HG02852 (cell line): ENCODE measurements around the gene ARSD.
"Not testable (repeated sequence)": the region's sequence is repeated elsewhere in the genome, so short reads cannot be mapped to it uniquely, and the experiment has no call there.

Source experiments
- ATAC-seq: cut with Tn5 transposase; IDR thresholded peaks from one replicate; pipeline ENCODE4 v1.9.1; 2021; ENCODE audit warnings: mild to moderate bottlenecking, moderate library complexity; ENCODE audit not compliant: unreplicated experiment

The ARSD gene

DNA sequence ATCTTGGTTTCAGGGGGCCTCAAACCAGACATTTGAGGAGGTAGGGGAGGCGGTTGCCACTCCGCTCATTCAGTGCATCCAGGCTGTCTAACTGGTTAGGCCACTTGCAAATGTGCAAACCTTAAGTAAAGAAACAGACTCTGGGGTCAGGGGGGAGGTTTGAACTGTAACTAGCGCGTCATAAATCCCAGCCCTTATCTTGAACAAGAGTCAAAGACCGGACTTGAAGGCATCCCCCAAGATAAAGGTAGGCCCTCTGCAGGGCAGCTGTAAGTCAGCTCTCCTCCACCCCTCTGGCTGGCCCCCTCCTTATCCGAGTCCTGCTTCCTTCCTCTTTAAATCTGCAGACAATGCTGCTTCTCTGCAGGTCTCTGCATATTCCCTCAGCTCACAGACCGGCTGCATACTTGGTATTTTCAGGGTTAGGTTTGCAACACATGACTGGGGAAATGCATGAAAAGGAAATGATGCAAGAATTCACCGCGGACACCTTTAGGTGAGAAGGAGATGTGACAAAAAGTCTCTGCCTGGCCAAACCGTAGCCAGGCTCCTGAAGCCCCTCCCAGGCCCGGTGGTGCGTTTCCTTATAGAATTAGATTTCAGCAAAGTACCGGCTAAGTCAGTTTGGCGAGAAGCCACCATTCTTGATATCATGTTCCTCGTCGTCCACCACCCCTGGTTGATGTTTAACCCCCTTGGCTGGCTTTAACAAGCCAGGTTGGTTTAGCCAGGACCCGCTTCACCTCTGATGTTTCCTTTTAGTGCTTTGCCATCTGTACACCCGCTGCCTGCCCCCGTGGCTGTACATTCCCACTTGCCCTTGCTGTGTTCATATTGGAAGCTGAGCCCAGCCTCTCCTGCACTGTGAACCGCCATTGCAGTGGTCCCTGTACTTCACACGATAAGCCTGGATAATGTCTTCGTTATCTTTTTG is 31.2 kb downstream of the ARSD start:
- not testable (repeated sequence) for ATAC-seq

DNA sequence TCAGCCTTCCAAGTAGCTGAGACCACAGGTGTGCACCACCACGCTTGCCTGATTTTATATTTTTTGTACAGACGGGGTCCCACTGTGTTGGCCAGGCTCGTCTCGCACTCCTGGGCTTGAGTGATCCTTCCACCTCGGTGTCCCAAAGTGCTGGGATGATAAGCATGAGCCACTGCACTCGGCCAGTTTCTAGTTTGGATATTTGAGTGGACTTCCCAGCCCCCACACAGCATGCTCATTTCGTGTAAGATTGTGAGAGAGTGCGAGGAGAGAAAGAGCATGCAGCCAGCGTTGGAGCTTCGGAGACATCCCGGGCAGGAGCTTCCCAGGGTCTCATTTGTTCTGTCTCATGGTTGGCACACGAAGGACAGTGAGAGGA is 31.8 kb downstream of the ARSD start:
- no peak for ATAC-seq

DNA sequence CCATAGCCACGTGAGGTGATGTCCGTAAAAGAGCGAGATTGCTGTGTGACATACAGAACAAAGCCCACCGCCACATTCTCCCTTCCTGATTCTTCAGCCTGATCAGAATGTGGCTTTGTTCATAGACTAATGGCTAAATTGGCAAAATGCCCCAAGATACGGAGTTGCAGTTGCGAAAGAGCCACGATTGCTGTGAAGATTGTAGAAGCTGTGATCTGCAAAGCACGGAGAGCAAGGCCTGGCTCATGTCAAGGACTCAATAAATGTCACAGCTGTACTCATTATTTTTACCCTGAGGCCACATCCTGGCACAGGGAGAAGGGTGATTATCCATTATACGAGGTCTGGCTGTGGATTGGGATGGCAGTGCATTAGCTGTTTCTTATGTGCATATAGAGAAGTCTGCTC is 34.2 kb downstream of the ARSD start:
- no peak for ATAC-seq

DNA sequence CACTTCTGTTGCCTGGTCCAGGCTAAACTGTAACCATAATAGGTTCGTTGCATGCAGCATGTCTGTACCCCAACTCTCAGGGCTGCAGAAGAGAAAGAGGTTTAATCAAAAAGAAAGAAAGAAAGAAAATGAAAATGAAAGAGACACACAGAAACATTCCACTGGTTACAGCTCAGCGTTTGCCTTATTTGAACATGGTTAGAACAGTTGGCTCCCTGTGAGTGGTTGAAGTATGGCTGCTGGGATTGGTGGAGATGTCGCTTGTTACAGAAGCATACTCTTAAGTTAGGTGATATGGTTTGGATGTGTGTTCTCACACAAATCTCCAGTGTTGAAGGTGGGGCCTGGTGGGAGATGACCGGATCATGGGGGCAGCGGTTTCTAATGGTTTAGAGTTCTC is 36.3 kb downstream of the ARSD start:
- ATAC-seq = no peak

DNA sequence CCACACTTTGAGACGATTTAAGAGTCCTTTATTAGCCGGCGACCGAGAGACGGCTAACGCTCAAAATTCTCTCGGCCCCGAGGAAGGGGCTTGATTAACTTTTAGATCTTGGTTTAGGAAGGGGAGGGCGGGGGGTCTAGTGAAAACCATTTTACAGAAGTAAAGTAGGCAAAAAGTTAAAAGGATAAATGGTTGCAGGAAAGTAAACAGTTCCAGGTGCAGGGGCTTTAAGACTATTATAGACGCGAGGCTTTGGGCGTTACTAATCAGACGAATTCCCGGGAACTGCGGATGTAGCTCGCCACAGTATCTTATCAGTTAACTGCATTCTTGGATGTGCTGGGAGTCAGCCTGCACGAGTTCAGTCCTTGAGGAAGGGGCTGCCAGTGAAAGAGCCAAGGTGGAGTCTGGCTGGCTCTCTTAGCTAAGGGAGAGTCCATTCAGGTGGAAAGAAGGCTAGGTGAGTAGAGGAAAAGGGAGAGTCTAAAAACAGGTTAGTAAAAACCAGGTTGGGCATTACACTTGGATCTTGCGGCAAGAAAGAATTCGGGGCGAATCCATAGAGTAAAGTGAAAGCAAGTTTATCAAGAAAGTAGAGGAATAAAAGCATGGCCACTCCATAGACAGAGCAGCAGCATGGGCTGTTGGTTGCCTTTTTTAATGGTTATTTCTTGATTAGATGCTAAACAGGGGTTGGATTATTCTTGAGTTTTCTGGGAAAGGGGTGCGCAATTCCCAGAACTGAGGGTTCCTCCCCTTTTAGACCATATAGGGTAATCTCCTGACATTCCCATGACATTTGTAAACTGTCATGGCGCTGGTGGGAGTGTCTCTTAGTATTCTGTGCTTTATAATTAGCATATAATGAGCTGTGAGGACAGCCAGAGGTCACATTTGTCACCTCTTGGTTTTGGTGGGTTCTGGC is 38.3 kb downstream of the ARSD start:
- not testable (repeated sequence) for ATAC-seq

DNA sequence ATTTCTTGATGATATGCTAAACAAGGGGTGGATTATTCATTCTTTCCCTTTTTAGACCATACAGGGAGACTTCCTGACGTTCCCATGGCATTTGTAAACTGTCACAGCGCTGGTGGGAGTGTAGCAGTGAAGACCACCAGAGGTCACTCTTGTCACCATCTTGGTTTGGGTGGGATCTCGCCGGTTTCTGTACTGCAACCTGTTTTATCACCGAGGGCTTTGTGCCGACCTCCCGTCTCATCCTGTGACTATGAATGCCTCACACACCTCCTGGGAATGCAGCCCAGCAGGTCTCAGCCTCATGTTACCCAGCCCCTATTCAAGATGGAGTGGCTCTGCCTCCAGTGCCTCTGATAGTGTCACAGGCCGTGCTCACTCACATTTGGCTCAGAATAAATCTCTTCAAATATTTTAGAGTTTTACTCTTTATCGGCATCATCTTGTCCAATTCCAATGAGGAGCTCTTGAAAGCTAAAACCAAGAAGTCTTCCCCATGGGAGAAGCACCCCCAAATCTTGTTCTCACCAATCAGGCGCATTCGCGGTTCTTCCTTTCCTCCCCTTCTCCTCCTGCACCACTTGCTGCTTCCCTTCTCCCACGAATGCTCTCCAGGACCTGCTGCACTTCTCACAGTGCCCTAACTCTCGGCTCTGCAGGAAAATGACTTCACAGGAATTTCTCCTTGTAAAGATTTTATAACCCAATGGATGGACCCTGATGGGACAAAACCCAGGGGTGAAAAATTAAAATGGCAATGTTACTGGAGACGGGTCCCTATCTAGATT is 39.2 kb downstream of the ARSD start:
- ATAC-seq = not testable (repeated sequence)

DNA sequence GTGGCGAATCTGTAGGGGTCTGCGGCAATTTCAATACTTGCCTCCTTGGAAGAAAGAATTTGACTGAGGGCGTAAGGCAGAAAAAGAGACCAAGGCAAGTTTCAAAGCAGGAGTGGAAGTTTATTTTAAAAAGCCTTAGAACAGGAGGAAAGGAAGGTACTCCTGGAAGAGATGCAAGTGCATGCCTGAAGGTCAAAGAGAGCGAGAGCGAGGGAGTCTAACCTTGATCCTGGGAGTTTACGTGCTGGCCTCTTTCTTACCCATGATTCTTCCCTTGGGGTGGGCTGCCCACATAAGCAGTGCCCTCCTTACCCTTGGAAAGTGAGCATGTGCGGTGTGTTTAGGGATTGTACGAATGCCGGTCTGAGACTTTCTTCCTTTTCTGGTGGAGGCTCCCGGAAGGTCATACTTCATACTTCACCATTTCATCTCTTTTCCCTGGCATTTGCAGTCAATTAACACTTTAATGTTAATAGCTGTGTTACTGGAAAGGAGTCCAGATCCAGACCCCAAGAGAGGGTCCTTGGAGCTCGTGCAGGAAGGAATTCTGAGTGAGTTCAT is 40.0 kb downstream of the ARSD start:
- no peak for ATAC-seq

DNA sequence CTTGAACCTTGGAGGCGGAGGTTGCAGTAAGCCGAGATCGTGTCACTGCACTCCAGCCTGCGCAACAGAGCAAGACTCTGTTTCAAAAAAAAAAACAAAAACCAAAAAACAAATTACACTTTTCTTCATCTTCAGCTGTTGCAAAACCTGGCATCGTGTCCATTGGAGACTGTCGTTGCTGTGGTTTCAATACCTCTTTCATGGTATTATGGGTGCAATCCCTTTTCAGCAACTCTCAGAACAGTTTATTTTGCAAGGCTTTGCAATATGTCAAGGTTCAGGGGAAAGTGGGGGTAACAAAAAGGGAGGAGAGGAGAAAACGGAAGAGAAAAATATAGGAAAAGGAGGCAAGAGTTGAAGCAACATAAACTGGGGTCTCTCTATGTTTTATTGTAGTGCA is 40.8 kb downstream of the ARSD start:
- ATAC-seq = no peak

DNA sequence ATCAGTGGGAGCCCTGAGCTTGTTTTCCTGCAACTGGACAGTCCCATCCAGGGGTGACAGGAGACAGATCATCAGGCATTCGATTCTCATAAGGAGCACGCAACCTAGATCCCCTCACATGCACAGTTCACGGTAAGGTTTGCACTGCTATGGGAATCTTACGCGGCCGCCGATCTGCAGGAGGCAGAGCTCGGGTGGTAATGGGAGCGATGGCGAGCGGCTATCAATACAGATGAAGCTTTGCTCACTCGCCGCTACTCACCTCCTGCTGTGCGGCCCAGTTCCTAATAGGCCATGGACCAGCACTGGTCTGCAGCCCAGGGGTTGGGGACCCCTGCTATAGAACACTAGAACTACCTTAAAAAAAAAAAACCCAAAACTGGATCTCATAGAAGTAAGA is 45.4 kb downstream of the ARSD start:
- ATAC-seq = no peak

DNA sequence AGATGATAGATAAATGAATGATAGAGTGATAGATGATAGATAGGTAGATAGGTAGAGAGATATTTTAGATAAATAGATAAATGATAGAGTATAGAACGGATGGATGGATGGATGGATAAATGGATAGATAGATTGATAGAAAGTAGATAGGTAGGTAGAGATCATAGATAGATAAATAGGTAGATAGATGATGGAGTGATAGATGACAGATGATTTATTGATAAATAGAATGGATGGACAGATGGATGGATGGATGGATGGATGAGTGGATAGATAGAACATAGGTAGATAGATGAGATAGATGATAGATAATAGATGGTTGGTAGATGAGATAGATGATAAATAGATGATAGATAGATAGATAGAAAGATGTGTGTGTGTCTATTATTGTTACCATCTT is 49.5 kb downstream of the ARSD start:
- no peak for ATAC-seq

DNA sequence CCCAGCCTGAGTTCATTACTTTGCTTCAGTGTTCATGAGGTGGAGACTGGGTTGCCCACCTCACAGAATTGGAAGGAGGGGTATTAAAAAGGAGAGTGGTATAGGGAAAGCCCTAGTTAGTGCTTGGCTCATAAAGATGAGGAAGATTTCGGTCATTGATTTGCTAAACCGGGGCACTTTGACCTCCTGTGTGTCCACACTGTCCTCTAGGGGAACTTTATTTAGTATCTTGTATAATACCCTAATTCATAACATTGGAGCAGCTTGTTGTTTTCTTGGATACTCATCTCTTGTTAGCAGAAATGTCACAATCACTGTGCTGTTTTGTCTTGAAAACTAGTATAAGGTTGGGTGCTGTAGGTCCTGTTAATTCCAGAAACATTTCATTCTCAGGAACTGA is 50.6 kb downstream of the ARSD start:
- ATAC-seq = no peak

DNA sequence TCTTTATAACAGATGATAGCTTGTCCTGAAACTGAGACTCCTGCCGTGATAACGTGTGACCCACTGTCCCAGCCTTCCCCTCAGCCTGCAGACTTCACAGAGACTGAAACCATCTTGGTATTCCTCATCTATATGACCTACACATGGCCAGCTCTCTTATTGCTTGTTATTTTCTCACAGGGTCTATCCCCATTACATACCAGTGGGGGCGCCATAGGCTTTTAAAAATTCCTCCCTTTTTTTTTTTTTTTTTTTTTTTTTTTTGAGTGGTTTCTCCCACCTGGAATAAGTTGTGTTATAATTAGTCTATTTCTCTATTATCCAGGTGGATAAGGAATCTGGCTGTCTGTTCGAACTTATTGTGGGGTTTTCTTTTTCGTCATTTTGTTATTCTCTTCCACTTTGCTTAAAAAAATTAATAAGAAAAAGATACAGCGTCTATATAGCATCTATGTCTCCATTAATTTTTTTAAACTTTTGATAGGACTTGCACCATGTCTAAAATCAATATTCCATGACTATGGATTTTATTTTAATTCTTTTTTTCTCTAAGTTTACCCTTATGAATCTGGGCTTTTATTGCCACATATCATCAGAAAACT is 53.2 kb downstream of the ARSD start:
- ATAC-seq = no peak

DNA sequence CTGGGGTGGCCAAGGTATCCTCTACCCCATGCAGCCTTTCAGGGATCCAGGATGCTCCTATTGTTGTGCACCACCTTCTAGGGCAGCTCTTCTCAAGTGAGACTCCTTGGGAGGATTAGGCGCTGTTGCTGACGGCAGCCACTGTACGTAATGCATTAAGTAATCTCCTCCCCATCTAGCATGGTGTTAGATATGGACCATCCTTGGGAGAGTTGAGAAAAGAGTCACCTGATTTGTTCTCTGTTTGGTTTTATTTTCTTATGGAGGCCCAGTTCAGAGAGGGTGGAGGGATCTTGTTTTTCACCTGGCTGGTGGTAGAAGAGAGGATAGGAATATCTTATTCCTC is 54.0 kb downstream of the ARSD start:
- ATAC-seq = no peak

DNA sequence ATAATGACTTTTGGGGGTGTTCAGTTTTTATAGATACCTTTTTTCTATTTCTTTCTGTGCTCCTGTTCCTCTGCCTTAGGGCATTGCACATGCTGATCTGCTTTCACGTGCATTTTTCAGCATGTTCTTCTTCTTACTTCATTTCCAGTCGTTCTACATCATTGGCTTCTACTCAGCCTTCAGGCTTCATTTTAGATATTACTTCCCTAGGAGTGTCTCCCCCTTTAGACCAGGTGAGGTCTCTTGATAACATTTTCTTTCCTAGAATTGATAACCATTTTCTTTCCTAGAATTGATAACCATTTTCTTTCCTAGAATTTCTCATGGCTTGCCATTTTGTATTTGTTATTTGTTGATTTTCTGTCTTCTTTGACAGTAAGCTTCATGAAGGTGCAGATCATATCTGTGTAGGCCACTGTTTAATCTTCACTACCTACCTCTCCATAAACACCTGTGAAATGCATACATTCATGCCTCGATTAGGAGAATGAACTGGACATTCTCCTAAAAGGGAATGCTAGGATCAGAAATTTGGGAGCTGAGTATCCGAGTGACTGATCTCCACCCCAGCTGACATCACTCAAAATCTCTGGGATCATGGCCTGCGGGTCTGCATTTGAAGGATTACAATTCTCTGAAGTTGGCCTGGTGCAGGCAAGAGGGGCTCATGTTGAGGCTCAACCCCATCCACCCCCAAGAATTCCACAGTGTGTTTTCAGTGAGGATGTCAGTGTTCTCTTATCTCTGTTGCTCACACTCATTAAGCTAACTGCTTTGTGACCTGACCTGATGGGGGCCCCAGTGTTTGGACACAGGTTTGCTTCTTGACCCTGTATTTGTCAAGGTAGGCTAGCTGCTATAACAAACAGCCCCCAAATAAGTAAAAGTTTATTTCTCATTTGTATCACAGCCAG is 54.7 kb downstream of the ARSD start:
- no peak for ATAC-seq

DNA sequence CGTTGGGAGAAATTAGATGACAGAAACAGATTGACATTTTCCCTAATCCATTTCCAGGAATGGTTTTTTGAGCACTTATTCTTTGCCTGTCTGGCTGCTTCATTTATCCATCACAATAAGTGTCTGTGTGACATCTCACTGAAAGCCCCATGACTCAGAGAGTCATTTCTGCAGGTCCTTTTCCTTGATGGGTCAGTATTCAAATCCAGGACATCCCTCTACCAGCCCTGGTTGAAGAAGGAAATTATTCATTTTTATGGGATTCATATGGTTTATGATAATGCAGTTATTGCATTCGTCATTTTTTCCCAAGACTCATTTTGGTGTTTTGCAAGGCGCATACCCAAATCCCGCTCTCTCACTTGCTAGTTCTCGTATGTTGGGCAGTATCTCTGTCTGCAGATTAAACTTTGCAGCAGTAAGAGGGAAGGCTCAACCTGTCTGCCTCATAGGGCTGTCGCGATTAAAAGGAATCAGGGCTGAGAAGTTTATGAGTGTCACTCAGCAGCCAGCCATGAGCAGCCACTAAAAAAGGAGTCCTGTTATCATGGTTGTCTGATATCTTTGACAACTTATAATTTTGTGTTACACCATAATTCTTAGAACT is 56.4 kb downstream of the ARSD start:
- ATAC-seq = no peak

DNA sequence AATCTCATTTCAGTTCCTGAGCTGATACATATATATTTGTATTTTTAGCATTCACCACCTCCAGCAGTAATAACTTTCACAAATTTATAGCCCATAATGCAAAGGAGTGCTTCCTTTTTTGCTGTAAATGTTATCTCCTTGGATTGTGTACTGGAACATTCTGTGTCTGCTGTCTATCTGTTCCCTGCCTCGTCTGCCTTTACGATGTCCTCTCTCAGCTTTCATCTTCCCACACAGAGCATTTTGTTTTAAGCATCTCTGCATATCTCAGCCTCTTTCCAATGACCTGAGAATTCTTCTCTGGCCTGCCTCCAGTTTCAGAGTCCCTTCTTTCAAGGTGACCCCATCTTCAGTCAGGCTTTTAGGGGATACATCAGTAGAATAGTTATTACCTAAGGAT is 57.3 kb downstream of the ARSD start:
- no peak for ATAC-seq

DNA sequence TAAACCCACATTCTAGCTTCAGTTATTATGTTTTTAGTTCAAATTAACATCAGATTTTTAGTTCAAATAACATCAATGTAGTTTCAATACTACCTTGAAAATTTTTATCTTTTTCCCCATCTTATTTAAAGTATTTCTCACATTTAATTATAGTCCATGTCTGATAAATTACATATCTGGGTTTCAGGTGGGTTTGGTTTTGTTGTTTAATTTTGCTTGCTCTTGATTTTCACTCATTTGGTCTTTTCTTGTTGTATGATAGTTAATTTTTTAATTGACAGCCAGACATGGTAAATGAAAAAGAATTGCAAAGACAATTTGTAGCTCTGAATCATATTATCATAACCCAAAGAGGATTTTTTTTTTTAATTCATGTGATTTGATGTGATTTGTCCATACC is 58.5 kb downstream of the ARSD start:
- ATAC-seq = no peak

DNA sequence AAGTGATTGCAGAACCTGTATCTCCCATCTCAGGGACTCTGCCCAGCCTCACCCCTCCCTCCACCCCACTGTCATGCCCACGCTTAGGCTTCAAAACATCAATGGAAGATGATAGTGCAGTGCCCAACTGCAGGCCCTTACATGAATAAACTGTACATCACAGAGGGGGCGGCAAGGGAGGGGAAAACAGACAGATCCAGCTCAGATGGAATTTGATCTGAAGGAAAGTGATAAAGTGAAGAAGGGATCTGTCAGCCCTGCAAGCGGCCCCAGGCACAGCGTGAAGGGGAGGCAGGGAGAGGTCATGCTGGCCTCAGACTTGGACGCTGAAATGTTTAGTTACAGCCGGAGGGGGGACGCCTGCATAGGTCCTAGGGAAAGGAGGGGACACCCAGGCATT is 61.9 kb downstream of the ARSD start:
- ATAC-seq = no peak

DNA sequence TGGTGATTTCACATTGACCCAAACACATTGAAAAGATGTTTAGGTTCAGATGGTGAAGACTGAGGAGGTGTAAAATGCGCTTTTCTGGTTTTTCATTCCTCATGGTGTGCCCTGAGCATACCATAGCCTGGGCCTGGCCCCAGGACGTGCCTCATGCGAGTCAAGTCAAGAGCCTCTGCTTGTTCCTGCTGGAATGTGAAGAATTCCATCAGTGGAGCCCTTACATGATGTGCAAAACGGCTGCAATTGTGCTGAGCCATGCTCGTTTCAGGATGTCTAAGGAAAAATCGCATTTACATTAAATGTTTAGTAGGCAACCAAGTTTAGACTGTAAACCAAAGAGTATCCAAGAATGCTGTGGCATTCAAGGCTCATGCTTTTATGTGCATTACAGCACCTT is 65.5 kb downstream of the ARSD start:
- no peak for ATAC-seq
